Ureter (tissue), 1 donor: ENCODE results near the gene RTL10. TPM values are rescaled to one million over a fixed set of nuclear protein-coding genes. Genes with fewer than 3 reads are reported as not detected.
A peak's percentile ranks its signal among the peaks of the same experiment; 100 is the strongest.

Experiments used
- DNase-seq: peaks from one replicate; pipeline ENCODE4 v3.0.0-alpha.2; 2020; ENCODE audit warnings: low spot score
- total RNA-seq: library from RNA; stranded (reverse); gene quantifications from one replicate; pipeline ENCODE4 v1.2.4, GENCODE V29; 2023
- donor health status: DM: yes; HTN: yes; CAD: no.

Gene RTL10
- total RNA-seq, 1 donor from 2014 or later: 28.6 TPM

GRCh38 chr22:19810381-19811201 lies 44.1 kb downstream of the RTL10 start:
- no peak for DNase-seq

GRCh38 chr22:19809741-19810140 lies 44.9 kb downstream of the RTL10 start:
- DNase-seq: no peak

DNA sequence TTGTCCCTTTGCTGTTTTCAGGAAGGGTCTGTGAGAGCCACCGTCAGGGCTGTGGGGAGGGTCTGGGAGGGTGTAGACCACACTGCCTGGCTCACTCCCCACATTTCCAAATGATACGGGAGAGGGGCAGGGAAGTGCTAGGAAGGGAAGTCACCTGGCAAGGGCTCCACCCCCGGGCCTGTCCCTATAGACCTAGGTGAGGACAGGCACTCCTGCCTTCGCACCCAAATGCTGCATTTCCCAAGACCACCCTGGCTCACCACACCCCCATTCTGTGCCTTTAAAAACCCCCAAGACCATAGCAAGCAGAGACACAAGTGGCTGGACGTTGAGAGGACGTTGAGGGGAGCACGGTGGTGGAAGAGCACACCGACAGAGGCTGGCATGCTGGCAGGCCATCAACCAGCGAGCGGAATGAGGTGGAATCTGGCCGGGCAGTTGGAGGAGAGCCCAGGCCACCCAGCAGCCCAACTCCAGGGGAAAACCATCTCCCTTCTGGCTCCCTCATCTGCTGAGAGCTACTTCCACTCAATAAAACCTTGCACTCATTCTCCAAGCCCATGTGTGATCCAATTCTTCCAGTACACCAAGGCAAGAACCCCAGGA lies 45.7 kb downstream of the RTL10 start:
- no peak for DNase-seq

- DNase-seq: no peak
These were observed 46.5 kb downstream of the RTL10 start for GRCh38 chr22:19807914-19808872.

DNA sequence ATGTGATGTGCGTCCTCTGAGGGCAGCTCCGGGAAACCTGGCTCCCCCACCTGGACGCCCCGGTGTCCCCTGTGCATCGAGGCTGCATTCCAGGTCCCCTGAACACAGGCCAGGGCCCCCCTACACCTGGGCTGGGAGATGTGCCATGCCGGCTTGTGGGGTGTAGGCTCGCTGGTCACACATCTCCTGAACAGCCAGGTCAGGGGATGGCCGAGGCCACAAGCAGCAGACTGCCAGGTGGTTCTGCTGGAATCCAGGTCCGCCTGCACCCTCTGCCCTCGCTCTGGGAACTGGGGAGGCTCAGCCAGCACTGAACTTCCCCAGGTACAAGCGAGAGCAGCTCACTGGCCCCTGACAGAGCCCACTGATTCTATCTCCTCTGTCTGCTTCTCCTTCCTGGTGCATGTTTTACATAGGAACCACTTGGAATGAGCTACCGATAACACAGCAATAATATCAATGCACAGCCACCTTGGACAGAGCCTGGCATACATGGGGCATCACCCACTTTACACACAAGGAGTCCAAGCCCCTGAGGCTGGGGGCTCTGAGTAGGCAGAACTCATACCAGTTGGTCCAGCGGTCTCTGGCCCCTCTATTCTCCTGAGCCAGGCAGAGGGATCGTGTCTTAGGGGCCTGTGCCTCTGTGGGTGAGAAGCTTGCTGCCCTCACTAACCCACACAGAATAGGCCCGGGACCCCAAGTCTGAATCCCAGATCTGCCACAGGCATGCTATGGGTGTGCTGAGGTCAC lies 47.3 kb downstream of the RTL10 start:
- no peak for DNase-seq

GRCh38 chr22:19806213-19807160 lies 48.2 kb downstream of the RTL10 start:
- DNase-seq: peak; percentile 86

- no peak for DNase-seq
These were observed 48.9 kb downstream of the RTL10 start for GRCh38 chr22:19805821-19806212.

Other genes starting within 250 kb of the RTL10 start
- 26.7 TPM for gene SEPTIN5, start 140.4 kb downstream of the RTL10 start, total RNA-seq
- gene GP1BB, start 131.3 kb downstream of the RTL10 start, total RNA-seq: 2.1 TPM
- 13.0 TPM for gene TBX1, start 94.1 kb downstream of the RTL10 start, total RNA-seq
- gene GNB1L, start within 50 bp of the RTL10 start, total RNA-seq: 6.0 TPM
- gene COMT, start 86.9 kb upstream of the RTL10 start, total RNA-seq: 202 TPM
- 41.6 TPM for gene TXNRD2, start 86.9 kb upstream of the RTL10 start, total RNA-seq
- 11.5 TPM for gene ARVCF, start 161.9 kb upstream of the RTL10 start, total RNA-seq
- 28.8 TPM for gene TANGO2, start 166.2 kb upstream of the RTL10 start, total RNA-seq
- 49.0 TPM for gene DGCR8, start 225.4 kb upstream of the RTL10 start, total RNA-seq